ENCODE results near the gene MAP3K5. TPM values are rescaled to one million over a fixed set of nuclear protein-coding genes. Genes with fewer than 3 reads are reported as not detected.

Gene MAP3K5
- total and polyA plus RNA-seq, 9 of the 15 experiments (the other 6 are each of a cell fraction or from before 2014, with no cell fraction given), result 2.2 to 13.0 (median 9.9) TPM

GRCh38 chr6:136791296-136792094 lies 782 bp downstream of the MAP3K5 start (continued):
- TF ChIP-seq ZNF512 (tag; IDR thresholded peaks at IDR 0.05) (no peak), CSDE1 (IDR thresholded peaks at IDR 0.05) (no peak), CCAR2 (IDR thresholded peaks at IDR 0.05; ENCODE audit: low read depth, low read length) (no peak), CREB5 (CRISPR knock-in tag; IDR thresholded peaks at IDR 0.05) (no peak), ZNF274 (IDR thresholded peaks at IDR 0.05; ENCODE audit: borderline replicate concordance, low read depth, low read length) (no peak), SUPT5H (IDR thresholded peaks at IDR 0.05) (peak; percentile 41; the same call in 1 of the 2 replicates), MTA2 (IDR thresholded peaks at IDR 0.05; ENCODE audit: low read depth) (no peak), PHTF2 (CRISPR knock-in tag; IDR thresholded peaks at IDR 0.05) (no peak), ZBED1 (IDR thresholded peaks at IDR 0.05) (no peak), THRAP3 (IDR thresholded peaks at IDR 0.05; ENCODE audit: borderline replicate concordance) (no peak), PRDM10 (IDR thresholded peaks at IDR 0.05; ENCODE audit: partially characterized antibody) (no peak), ZNF121 (CRISPR knock-in tag; conservative IDR thresholded peaks at IDR 0.05) (no peak), ETS2 (tag; IDR thresholded peaks at IDR 0.05; ENCODE audit: borderline replicate concordance, poor library complexity, severe bottlenecking) (no peak), MXD1 (CRISPR knock-in tag; IDR thresholded peaks at IDR 0.05; ENCODE audit: borderline replicate concordance, poor library complexity, severe bottlenecking) (no peak), TEAD2 (tag; IDR thresholded peaks at IDR 0.05) (no peak)
- TF ChIP-seq, protein P1, sequence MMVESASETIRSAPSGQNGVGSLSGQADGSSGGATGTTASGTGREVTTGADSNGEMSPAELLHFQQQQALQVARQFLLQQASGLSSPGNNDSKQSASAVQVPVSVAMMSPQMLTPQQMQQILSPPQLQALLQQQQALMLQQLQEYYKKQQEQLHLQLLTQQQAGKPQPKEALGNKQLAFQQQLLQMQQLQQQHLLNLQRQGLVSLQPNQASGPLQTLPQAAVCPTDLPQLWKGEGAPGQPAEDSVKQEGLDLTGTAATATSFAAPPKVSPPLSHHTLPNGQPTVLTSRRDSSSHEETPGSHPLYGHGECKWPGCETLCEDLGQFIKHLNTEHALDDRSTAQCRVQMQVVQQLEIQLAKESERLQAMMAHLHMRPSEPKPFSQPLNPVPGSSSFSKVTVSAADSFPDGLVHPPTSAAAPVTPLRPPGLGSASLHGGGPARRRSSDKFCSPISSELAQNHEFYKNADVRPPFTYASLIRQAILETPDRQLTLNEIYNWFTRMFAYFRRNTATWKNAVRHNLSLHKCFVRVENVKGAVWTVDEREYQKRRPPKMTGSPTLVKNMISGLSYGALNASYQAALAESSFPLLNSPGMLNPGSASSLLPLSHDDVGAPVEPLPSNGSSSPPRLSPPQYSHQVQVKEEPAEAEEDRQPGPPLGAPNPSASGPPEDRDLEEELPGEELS (CRISPR knock-in tag; IDR thresholded peaks at IDR 0.05; ENCODE audit: borderline replicate concordance), result no peak
